HG02943 (cell line): ENCODE measurements around the gene EPHX1.
"Not testable (repeated sequence)": the region's sequence is repeated elsewhere in the genome, so short reads cannot be mapped to it uniquely, and the experiment has no call there.

ENCODE experiments used
- ATAC-seq: cut with Tn5 transposase; IDR thresholded peaks from one replicate; pipeline ENCODE4 v1.9.1; 2021; ENCODE audit warnings: mild to moderate bottlenecking, low read depth, moderate library complexity; ENCODE audit not compliant: unreplicated experiment

EPHX1 gene

DNA sequence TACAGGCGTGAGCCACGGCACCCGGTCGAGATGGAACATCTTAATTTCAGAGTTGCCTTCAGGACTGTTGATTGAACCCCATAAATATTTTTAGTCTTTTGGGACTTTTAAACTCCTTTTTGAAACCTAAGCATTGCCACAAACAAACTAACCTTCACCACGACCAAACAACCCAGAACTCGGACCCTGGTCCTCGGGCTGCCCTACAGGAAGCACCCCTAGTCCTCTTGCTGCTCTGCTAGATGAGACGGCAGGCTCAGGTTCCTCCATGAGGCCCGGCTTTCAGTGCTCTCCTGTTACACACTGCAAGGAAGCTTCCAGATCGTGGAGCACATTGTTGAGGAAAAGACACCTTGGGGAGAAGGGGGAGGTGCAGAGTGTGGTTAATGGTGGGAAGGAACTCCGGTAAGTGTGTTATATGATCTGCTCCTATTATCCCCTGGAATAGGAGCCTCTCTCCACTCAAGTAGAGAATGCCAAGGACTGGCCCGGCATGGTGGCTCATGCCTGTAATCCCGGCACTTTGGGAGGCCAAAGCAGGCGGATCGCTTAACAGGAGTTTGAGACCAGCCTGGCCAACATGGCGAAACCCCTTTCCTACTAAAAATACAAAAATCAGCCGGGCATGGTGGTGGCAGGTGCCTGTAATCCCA is 5.7 kb downstream of the EPHX1 start:
- ATAC-seq: no peak

- ATAC-seq: no peak
These were observed 7.0 kb downstream of the EPHX1 start for GRCh38 chr1:225816643-225817538.

DNA sequence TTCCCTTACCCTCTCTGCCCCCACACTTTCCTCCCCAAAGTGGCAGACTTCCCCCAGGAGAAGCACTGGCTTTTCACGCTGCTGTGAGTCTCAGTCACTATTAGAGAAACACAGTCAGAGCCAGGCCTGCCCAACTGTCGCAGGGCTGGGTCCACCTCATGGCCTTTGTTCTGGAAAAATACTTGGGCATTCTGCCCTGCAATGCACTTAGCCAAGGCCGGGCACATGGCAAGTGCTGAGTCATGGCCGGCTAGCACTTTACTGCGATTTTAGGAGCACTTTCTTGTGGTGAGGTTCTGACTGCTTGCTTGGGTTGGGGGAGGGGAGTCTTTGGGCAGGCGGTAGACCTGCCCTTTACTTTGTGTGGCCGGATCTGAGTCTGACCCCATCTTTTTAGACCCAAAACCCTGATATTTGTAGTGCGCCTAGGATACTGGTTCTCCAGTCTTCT is 7.7 kb downstream of the EPHX1 start:
- no peak for ATAC-seq

GRCh38 chr1:225818229-225818628 is 8.3 kb downstream of the EPHX1 start:
- no peak for ATAC-seq

GRCh38 chr1:225819346-225820192 is 9.6 kb downstream of the EPHX1 start:
- ATAC-seq: no peak

GRCh38 chr1:225820522-225821120 is 10.7 kb downstream of the EPHX1 start:
- no peak for ATAC-seq

DNA sequence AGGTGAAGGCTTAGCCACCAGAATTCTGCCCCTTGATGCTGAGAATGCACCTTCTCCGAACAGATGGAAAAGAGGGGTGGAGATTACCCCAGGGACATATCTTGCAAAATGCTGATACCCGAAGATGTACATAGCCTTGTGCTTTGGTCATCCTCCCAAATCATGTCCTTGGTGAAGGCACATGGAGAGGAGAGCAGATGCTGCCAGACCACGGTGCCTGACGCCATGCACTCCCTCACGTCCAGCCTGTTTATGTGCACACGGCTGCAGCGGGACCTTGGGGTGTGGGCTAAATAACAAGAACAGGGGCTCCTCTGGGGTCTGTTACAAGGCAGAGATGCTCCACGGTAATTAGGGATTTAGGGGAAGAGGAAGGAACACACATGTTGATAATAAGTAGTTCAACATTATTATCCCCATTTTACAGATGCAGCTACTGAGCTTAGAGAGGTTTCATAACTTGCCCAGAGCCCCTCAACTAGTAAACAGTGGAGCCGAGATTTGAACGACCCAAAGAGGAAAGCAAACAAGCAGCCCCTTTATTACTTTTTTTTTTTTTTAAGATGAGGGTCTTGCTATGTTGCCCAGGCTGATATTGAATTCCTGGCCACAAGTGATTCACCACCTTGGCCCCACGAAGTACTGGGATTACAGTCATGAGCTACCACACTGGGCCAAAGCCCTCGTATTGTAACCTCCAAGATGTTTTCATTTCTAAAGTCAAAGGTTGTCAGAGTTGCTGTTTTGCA is 12.9 kb downstream of the EPHX1 start:
- ATAC-seq: no peak

- ATAC-seq: no peak
These were observed 13.9 kb downstream of the EPHX1 start for GRCh38 chr1:225823811-225824261.

- no peak for ATAC-seq
These were observed 14.6 kb downstream of the EPHX1 start for GRCh38 chr1:225824533-225824941.

DNA sequence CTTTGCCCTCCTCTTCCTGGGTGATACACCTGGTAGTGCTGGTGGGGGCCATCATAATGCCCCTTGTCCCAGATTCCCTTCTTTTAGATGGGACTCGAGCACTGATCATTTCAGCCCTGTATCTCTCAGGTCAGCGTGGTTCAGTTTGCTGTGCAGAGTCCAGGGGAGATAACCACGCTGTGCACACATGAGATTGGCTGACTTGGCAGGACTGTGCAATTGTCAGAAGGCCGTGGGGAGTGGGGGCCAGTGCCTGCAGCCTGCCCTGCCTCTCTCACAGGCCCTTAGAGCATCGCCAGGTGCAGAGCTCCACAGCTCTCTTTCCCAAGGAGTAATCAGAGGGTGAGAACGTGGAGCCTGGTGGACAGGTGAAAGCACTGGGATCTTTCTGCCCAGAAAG is 15.2 kb downstream of the EPHX1 start:
- no peak for ATAC-seq

DNA sequence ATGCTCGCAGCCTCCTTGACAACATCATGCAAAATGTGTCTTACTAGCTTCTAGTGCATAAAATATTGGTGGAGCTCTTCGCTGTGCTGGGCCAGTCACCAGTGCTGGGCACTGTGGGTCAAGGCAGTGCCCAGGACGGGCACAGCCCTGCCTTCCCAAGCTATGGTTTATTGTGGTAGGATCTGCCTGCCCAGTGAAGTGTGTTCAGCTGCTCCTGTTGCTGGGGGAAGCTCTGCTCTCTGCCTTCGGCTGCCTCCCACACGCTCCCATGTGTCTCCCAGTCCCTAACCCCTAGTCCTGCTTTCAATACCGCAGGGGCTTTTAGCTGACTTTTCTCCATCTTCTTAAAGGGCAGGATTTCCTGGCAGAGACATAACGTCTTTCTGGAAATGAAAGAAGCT is 15.7 kb downstream of the EPHX1 start:
- no peak for ATAC-seq

GRCh38 chr1:225827076-225827475 is 17.2 kb downstream of the EPHX1 start:
- no peak for ATAC-seq

DNA sequence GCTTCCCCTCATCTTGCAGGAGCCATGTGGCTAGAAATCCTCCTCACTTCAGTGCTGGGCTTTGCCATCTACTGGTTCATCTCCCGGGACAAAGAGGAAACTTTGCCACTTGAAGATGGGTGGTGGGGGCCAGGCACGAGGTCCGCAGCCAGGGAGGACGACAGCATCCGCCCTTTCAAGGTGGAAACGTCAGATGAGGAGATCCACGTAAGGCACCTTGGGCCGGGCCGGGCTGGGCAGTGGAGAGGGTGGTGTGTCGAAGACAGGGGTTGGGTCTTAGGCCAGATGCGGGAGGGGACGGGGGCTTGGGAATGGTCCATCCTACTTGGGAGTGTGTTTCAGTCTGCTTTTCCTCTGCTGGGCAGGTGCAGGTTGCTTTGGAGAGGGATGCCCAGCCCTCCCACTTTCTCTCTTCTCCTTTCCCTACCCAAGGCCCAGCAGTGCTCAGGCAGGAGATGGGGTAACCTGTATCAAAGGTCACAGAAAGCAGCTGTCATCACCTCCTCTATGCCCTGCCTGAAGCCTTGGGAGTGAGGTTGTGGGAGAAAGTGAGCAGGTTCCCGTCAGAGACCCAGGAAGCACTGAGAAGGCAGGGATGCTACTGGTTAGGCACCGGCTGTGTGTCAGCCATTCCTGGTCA is 18.9 kb downstream of the EPHX1 start:
- no peak for ATAC-seq

DNA sequence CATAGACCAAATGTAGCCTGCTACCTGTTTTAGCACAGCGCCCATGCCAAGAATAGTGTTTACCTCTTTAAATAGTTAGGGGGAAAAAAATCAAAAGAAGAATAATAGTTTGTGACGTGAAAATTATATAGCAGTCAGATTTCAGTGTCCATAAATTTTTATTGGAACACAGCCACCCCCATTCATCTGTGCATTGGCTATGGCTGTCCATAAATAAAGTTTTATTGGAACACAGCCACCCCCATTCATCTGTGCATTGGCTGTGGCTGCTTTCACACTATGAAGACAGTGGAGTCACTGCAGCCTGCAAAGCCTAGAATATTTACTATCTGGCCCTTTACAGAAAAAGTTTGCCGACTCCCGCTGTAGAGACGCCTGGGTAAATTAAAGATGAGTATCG is 20.9 kb downstream of the EPHX1 start:
- ATAC-seq: no peak

- ATAC-seq: no peak
These were observed 24.7 kb downstream of the EPHX1 start for GRCh38 chr1:225834417-225835329.

GRCh38 chr1:225835856-225836255 is 25.9 kb downstream of the EPHX1 start:
- no peak for ATAC-seq

DNA sequence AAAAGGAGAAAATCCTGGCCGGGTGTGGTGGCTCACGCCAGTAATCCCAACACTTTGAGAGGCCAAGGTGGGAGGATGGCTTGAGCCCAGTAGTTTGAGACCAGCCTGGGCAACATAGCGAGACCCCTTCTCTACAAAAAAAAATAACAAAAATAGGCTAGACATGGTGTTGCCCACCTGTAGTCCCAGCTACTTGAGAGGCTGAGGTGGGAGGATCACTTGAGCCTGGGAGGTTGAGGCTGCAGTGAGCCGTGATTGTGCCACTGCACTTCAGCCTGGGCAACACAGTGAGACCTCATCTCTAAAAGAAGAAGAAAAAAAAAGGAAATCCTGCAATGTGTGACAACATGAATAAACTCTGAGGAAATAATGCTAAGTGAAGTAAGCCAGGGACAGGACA is 26.4 kb downstream of the EPHX1 start:
- ATAC-seq: not testable (repeated sequence)

DNA sequence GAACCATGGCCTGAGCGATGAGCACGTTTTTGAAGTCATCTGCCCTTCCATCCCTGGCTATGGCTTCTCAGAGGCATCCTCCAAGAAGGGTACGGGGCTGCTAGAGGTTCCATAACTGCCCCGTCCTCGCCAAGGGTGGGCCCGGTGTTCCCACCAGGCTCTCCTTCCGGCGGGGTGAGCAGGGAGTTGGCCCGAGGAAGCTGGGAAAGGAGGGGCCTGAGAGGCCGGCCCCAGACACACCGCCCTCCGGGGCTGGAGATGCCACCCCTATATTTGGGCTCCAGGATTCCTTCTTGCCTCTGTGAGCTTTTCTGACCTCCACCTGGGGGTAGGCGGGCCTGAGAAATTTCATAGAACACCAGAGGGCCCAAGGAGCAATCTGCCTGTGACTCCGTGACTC is 28.9 kb downstream of the EPHX1 start:
- no peak for ATAC-seq
